ENCODE results near the gene CBX5.
"Not testable (repeated sequence)": the region's sequence is repeated elsewhere in the genome, so short reads cannot be mapped to it uniquely, and the experiment has no call there.

Gene CBX5

DNA sequence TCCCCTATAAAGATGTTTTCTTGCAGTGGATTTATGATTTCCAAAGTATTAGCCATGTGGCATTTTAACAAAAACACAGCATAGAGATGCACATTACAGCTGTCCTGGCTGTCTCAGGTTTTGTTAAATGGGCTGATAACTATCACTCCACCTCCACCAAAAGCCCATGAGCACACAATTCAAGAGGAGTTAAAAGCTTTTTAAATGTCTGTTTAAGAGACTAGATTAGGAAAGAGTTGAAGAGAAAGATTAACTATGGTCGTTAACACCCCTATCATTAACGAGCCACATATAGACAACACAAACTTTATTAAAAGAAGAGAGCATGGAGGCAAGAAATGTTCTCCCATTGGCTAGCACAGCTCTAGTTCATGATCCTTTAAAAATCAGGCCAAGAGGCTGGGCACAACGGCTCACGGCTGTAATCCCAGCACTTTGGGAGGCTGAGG, 14.5 kb downstream of the CBX5 start:
- DNase-seq = no peak

DNA sequence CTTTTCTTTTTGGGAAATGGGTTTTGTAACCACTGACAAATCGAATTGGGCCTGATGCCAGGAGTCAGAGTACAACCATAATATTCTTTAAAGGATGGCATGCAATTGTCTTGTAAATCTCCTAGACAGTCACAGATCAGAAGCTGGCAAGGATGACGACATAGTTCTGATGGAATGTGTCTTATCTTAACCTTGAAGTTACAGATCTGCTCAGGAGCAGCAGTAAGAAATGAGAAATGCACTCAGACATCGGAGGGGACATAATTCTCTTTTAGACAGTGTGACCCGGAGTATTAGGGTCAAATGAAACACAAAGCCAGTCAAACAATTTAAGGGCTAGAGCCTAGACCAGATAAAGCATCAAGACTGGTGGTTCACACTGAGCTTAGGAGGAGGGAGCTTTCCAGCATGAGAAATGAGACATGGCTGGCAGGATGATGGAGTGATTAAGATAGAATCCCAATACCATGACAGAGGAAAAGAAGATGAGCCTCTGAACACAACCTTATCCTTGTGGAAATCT, 17.5 kb downstream of the CBX5 start:
- no peak for DNase-seq

DNA sequence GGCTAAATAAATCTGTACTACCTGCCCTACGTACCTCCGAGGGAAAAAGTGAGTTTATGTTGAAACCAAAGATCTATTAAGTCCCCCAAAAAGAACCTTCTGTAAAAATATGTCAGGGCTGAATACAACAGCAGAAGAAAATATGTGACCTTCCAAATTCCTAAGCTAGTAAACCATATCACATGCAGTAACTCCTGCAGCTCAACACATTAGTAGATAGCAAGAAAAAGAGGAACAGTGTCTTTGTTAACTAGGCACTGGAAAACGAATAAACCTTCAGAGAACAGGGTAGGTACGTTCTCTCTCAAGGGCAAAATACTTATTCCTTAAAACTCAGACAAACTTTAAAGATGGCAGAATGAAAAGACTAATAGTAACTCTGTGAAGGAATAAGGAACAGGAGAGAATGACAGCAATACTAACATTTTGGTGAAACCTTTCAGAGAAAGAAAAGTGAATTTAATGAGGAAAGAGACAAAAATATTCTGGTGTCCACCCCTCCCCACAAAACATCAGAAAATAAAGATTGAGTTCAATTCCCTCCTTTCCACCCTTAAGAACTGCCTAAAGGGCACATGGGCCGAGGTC, 18.0 kb downstream of the CBX5 start:
- no peak for DNase-seq

DNA sequence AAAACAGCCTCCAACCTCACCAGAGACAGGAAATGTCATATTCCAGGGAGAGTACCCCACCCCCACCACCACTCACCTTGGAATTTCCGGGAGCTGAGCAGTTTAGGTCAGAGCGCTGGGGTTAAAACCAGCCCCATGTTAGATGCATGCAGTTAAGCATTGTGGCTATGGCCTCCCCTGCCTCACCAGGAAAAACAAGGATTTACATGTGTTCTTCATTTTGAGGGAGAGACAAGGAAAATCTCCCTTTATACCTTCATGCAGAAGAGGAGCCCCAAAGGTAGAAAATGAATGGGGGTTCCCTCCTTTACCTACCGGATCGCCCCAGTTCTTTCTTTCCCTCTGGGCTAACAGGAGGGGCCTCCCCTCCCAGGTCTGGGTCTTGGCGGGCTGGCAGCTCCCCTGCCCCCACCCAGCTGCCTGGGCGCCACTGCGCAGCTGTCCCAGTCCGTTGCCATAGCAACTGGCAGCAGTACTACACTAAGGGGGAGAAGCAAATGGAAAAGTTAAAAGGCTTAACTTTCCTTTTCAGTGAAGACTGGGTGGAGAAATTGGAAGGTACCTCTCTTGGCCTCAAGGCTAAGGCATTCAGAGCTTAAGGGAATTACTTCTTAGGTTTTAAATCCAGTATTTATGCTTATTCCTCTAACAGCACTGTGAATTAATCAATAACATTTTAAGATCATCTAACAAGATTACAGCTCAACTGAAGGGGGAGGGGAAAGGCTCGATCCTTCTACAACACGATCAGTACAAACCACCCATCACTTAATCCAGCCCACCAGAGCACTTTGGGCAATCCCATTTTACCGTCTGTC, 20.5 kb downstream of the CBX5 start:
- peak; percentile 38 for DNase-seq

DNA sequence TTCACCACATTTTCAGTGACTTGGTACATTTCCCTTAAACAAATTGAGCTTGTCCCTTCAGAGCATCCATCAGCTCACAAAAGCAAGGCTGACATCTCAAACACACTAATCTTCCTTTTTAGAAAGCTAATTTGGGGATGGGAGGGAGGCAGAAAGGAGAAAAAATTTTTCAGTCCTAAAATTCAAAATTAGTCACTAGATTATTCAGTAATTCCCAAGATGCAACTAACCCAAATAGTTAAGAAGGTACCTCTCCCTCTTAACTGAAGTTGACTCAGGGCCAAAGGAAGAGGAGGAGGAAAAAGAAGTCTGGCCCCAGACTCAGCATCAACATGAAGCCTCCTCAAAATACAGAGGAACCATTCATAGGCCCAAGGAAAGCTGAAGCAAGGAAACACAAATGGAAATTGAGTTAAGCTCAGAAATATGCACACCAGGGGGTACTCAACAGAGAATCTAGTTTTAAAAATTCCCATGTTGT, 21.7 kb downstream of the CBX5 start:
- no peak for DNase-seq

DNA sequence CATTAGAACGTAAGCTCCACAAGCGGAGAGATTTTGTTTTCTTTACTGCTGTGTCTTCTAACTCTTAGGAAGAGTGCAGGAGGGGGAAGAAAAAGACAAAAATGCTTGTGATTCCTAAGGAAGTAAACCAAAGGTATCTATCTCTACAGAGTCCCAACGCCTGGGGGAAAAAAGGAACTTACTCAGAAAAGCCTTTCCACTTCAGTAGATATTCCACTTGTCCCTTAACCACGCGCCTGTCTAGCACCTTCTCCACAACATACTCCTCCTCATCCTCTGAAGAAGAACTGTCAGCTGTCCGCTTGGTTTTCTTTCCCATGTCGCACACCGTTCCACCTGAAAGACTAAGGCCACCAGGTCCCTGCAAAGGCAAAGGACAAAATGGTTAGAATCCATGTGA, 22.6 kb downstream of the CBX5 start:
- DNase-seq = no peak

DNA sequence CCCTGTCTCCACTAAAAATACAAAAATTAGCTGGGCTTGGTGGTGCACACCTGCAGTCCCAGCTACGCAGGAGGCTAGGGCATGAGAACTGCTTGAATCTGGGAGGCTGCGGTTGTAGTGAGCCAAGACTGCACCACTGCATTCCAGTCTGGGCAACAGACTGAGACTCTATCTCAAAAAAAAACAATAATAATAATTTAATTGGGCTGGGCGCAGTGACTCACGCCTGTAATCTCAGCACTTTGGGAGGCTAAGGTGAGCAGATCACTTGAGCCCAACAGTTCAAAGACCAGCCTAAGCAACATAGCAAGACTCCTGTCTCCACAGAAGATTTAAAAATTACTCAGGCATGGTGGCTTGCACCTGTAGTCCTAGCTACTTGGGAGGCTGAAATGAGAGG, 26.7 kb downstream of the CBX5 start:
- DNase-seq = no peak

DNA sequence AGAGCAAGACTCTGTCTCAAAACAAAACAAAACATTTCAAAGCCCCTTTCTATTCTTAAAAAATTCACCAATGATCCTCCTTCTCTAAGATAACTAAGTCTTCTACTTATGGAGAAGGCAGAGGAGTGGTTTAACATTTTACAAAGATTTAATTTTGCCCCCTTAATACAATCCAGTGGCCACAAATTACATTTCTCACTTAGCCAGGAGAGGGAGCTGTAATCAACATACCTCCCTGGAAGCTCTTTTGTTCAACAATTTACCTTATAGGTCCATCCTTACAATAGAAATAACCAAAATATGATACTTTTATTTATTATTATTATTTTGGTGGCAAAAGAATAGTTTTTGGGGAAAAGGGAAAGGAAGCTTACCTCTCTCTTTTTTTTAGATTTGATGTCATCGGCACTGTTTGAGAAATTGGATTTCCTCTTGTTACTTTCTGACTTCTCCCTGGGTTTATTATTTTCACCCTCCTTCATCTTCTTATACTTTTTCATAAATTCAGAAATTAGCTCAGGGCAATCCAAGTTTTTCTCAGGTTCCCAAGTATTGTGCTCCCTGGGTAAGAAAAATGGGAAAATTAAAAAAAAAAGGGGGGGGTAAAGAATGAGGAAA, 28.1 kb downstream of the CBX5 start:
- DNase-seq = peak; percentile 62

DNA sequence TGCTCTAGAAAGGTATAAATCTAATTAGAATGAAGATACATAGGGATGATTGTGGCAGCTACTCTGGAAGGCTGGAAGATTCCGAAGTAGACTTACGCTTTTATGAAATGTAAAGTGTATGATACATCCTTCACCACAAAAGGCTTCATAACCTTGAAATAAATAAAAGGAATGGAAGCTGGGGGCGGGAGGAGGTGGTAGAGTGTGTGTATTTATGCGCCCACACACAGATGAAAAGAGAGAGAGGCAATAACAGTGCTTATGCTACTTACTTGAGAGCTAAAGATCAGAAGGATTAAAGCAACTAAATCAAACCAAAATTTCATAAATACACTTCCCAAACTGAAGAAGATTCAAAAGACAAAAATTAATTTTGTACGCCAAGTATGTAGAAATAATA, 30.4 kb downstream of the CBX5 start:
- no peak for DNase-seq

DNA sequence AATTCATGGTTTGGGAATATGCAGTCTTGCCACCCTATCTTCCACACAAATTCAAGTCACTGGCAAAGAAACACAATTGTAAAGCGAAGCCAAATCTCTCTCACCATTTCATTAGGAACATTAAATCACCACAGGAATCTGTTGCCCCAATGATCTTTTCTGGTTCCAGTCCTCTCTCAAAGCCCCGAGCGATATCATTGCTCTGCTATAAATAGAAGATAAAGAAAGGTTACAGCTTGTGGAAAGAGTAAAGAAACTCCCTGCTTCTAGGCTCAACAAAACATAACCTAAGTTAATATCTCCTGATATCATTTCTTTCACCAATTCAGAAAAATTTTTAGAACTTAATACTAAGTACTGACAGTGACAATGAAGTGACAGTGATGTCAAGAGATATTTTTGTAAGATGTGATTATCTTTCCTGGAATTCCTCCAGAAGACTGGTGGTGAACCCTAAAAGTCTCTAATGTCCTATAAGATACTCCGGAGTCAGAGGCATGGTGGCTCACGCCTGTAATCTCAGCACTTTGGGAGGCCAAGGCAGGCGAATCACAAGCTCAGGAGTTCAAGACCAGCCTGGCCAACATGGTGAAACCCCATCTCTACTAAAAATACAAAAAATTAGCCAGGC, 33.8 kb downstream of the CBX5 start:
- no peak for DNase-seq

DNA sequence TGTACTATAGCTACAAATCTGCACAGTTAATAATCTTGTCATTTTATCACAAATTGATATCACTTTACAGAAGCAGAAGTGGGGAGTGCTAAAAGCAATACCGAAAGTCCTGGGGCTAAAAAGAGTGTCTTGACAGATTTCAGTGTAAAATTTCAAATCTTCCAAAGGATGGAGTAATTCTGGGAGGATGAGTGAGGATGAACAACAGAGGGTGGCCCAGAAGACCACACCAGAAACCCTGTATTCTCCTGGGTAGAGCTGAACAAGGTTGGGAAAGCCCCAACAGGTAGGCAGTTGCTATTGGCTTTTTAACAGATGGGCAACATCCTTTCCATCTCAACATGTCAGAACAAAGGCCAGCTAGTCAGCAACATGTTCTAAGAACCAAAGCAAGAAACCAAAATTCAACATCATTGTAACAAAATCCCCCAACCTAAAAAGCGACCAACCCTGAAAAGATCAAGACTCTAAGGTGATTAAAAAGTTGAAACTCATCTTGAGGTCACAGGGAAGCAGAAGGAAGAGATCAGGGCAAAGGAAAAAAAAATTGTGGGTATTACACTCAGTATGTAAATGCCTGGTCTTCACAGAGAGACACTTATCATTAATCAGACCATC, 38.8 kb downstream of the CBX5 start:
- DNase-seq = no peak

DNA sequence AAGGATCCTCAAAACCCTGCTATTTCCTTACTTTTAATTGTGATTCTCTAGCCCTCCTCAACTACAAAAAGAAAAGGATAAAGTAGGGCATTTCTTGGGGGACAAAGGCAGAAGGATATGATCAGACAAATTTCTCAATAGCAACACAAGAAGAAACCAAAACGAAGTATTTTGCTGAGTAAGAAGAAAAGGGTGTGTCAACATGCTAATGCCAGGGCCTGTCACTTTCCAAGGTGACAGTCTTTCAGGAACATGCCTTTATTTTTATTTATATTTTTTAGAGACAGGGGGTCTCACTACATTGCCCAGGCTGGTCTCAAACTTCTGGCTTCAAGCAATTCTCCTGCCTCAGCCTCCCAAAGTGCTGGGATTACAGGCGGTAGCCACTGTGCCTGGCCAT, 39.8 kb downstream of the CBX5 start:
- no peak for DNase-seq

DNA sequence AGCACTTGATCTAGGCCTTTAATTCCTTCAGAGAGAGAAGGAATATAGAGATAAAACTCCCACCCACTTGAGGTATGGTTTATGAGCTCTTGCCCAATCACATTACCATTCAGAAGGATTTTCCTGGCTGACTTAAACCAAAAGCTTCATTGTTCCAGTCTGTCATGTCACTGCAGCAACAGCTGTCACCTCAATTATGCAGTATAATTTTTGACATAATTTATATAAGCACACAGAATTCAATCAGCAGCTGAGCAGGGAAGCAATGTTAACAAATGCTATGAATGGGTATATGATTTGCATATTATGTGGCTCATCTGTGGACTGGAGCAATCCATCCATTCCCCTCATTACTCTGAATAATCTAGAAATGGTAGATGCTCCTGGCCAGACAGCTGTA, 40.3 kb downstream of the CBX5 start:
- no peak for DNase-seq

DNA sequence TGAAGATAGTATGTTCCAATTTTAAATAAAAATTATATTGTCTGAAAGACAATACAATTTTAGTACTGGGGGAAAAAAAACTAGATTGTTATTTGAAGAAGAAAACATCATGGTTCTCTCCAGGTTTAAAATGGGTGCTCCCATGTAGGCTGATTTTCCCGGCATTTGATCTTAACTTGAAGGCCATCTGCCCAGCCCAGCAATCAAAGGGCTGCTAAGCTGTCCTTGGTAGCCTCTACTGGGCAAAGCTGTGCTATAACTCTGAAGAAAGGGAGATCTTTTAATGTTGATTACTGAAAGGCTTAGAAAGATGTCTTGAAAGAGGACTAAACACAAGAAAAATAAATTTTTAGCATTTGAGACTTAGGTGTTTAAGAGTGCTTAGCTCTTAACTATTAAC, 41.4 kb downstream of the CBX5 start:
- DNase-seq = no peak

DNA sequence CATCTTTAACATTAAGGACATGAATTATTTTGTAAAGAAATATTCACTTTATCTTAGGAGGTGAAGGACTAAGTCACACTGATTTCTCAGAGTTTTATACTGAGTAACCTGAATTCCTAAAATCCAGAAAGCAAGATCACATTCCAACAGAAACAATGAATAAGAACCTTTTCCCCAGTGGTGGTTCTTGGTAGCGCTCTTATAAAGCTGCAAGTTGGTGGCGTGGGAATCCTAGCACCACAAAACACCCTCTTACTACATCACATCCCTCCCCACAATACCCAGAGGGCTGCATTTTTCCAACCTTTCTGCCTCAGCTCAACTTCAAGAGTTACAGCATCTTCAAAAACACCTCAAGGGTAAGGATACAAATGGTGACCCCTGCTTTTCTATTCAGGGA, 47.1 kb downstream of the CBX5 start:
- no peak for DNase-seq

DNA sequence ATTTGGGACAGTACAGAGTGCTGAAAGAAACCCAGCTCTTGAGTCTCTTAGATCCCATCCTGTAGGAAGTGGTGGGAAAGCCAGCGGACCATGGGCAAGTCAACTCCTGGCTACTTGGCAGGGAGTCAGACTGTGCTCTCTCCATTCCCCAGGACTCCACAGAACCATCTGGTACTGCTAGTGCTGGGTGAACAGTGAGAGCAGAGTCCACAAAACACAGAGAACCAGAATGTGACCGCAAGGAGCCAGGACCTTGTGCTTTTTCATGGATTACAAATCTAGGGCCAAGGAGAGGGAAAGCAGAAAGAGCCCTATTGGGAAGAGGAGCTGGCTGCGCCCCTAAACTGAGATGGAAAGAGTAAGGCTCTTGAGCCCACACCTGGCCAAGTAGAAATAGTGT, 48.7 kb downstream of the CBX5 start:
- not testable (repeated sequence) for DNase-seq

DNA sequence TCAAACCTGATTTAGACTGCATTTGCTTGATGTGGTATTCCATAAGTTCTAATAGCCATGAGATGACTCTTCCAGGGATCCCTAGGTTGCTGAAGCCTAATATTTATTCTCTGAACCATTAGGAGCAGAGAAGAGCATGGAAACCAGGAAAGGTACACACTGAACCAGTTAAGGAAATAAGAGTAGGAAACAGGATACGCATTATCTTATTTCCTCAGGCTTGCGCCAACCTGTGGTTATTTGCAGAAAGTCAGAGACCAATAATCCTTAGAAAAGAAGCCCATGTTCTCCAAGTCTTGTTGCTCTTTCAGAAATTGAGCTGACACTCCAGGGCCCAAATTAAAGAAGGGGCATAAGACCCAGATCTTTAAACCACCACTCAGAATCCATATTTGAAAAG, 49.4 kb downstream of the CBX5 start:
- no peak for DNase-seq

DNA sequence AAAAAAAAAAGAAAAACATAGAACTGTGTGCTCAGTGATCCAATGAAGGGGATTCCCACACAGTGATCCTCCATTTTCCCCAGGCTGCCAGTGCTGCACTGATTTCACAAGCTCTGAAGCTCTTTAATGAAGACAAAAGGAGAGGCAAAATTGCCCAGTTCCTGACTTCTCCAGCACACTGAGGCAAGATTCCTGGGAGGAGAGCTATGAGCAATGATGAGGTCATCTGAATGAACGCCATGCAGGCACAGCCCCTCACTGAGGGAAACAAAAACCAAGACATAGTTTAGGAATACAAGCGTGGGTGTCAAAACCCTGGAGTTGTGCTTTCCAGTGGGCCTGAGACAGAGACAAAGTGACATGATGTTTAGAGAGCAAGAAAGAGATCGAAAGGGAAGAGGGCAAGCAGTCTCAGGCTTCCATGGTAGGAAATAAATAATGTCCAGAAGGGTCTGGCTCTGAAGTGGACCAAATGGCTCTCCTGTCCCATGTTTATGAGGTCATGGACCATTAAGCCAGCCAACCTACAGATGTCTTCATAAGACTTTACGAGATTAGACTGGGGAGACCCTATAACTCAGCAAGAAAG, 50.2 kb downstream of the CBX5 start:
- DNase-seq = no peak

DNA sequence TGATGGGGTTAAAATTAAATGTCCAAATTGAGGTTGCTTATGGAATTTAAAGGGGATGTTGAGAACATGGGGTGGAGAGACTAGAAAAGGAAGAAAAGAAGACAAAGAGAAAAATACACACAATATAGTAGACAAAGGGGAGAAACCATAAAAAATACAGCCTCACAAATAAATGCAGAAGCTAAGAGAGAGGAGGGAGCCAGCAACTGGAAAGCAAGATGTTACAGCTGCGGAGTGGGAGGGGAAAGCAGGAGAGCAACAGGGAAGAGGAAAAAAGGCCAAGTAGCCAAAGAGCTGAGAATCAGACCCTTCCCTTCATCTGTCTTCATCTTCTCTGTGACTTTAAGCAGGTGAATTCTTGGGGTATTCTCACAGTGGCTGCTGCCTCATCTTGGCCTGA, 51.5 kb downstream of the CBX5 start:
- no peak for DNase-seq

DNA sequence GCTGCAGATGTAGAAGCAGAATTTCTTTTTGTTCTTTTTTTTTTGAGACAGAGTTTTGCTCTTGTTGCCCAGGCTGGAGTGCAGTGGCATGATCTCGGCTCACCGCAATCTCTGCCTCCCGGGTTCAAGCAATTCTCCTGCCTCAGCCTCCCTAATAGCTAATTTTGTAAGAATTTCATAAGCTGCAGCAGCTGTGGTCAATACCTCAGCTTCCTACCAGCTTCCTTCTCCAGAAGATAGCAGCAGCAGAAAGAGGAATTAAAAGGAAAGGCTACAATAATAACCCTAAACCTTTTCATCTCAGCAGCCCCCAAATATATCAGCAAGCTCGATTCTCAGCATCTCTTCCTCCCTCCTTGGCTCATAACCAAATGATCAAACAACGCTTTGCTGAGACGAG, 52.0 kb downstream of the CBX5 start:
- DNase-seq = not testable (repeated sequence)

DNA sequence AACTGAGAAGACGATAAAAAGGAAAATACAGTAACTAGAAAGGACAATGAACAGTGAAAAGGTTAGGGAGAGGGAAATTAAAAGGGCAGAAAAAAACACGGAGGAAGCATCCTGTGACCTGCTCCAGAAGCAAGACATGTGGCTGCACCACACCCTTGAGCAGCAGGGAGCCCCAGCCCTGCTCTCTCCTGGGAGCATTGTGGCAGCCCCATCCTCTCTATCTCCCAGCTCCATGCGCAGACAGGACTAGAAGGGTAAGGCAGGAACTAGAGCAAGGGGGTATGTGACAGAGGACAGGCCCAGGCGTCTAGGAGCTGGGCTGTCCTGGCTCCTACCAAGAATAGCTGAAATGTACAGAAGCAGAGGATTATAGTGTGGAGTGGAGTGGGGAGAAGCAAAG, 52.5 kb downstream of the CBX5 start:
- DNase-seq = no peak

DNA sequence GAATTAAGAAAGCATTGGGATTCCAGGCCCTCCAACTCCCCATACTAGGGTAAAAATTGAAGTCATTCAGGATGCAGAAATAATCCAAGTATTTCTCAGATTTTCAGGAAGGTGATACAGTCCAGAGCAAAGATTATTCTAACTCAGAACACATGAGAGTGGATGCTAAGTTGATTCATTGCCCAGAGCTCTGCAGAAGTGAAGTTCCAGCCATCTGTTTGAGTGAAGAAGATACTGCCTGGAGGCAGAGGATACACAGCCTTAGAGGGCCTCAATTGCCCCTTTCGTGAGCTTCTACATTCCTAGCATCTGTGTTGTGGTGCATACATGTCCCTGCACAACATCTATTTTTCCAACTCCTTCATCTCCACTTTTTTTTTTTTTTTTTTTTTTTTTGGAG, 54.3 kb downstream of the CBX5 start:
- no peak for DNase-seq

DNA sequence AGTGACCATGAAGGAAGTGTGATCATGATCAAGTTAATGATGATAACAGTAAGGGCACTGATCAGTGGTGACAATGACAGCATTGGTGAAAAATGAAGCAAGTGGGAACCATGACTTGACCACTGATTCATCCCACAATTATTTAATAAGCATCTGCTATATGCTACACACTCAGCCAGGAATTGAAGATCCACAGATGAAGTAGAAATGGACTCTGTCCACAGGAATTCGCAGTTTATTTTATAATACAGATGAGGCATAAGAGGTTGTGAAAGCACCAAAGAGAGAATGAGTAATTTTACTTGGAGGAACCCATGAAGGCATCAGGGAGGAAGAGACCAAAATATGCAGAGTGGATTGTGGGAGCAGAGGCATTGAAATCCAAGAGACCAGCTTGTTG, 57.3 kb downstream of the CBX5 start:
- DNase-seq = no peak

Data from CD4-positive, alpha-beta T cell treated with Interleukin-12 subunit alpha and Interleukin-12 subunit beta, for 1 hour (primary cell).